ENCODE measurements around the gene ARSJ.

The ARSJ gene

DNA sequence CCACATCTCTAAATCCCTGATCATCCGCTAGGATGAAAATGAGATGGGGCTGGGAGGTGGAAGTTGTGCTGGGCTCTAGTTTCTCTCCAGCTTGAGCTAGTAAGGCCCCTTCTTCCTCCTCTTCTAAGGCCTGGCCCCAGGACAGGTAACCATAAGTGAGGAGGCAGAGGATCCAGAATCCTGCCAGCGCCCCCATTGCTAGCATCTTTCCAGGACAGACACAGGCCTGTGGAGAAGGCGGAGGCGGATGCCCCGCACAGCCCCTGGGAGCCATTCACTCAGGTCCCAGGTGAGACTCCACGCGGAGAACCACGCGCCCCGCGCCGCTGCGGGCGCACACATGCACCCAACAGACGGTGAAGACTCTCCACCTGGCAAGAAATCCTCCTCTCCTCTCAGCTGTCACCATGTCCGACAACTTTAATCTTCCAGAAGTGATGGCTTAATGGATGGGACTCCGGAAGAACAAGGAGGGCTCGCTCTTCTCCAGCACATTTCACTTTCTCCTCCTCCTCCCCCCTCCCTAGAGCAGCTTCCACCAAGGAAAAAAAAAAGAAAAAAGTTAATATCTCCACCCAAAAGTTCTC is 793 bp downstream of the ARSJ start:
- H4K8ac ChIP-seq (ENCODE audit: low read length), result no peak overlapping the region
- peak overlapping the region; percentile 95 for H3K9ac ChIP-seq (ENCODE audit: low read length)
- peak overlapping the region; percentile 72 for H3K4me2 ChIP-seq (ENCODE audit: low read length, poor library complexity, severe bottlenecking)
- peak overlapping the region; percentile 95 for H3K27ac ChIP-seq (ENCODE audit: low read length, poor library complexity, severe bottlenecking)
- H3K4ac ChIP-seq (ENCODE audit: low read depth in 1 of 2, low read length in 2 of 2), result peak overlapping the region; percentile 37 to 54
- peak overlapping the region; percentile 97 for H2BK5ac ChIP-seq (ENCODE audit: low read depth, low read length, poor library complexity, severe bottlenecking)
- peak overlapping the region; percentile 67 for H3K18ac ChIP-seq (ENCODE audit: low read depth in 1 of 2, low read length in 2 of 2)
- H2BK12ac ChIP-seq (ENCODE audit: low read length in 2 of 2), result peak overlapping the region in 1 of 2 experiments; percentile 37
- peak overlapping the region in 1 of 2 experiments; percentile 16 for H3K23ac ChIP-seq (ENCODE audit: low read length in 2 of 2)
- H3K14ac ChIP-seq (ENCODE audit: low read length in 2 of 2), result peak overlapping the region in 1 of 2 experiments; percentile 53
- no peaks in the 10 kb centered on the region for H3K36me3 ChIP-seq (ENCODE audit: control insufficient read depth in 1 of 2, insufficient read depth in 2 of 2, low read depth in 1 of 2, low read length in 2 of 2)
- peak overlapping the region; percentile 89 to 97 for H3K4me3 ChIP-seq (ENCODE audit: insufficient read depth in 1 of 2, low read depth in 1 of 2, low read length in 2 of 2)
- H3K79me1 ChIP-seq (replicated peaks; ENCODE audit: low read length, poor library complexity, severe bottlenecking), result peaks cover 6% of the 10 kb centered on the region
- DNase-seq, result no peak
- no peaks in the 10 kb centered on the region for H3K27me3 ChIP-seq (ENCODE audit: control insufficient read depth in 1 of 2, insufficient read depth in 1 of 2, low read length in 2 of 2)
- WGBS, result 3% methylated on average over 9 of the region's 18 CpGs
- no peak overlapping the region for H2AK5ac ChIP-seq (ENCODE audit: low read length, severe bottlenecking)
- peak overlapping the region; percentile 98 for H2BK120ac ChIP-seq (ENCODE audit: low read depth, low read length)
- peak overlapping the region; percentile 8 for H4K91ac ChIP-seq (ENCODE audit: low read length)
- H3K4me1 ChIP-seq (ENCODE audit: control insufficient read depth, insufficient read depth, low read depth, low read length), result no peaks in the 10 kb centered on the region
- no peak overlapping the region for H2AFZ ChIP-seq (ENCODE audit: low read depth, low read length)
- no peaks in the 10 kb centered on the region for H3K9me3 ChIP-seq (ENCODE audit: control insufficient read depth, low read length)
- H2BK15ac ChIP-seq (ENCODE audit: low read depth, poor library complexity, severe bottlenecking), result peak overlapping the region; percentile 69

DNA sequence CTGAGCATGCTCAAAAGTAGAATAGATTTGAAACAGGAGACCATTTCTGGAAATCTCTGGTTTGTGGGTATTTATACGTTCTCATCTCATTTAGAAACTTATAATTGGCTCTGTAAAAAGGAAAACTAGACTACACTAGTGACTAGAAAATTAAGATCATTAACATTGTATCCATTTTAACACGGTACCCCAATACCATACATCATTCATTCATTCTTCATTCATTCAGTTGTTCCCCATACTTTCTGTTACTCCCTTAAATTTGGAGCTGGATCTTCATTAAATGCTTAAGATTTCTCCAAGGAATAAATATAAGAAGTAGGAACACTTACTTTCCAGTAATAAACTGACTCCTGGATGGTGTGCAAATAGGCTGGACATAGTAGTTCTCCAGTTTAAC is 1.3 kb downstream of the ARSJ start:
- 14% methylated on average over 1 of the region's 2 CpGs for WGBS
- no peak overlapping the region for H2BK120ac ChIP-seq (ENCODE audit: low read depth, low read length)
- H3K27ac ChIP-seq (ENCODE audit: low read length, poor library complexity, severe bottlenecking), result peak overlapping the region; percentile 95
- H3K4me3 ChIP-seq (ENCODE audit: insufficient read depth in 1 of 2, low read depth in 1 of 2, low read length in 2 of 2), result peak overlapping the region in 1 of 2 experiments; percentile 97
- H2AK5ac ChIP-seq (ENCODE audit: low read length, severe bottlenecking), result no peak overlapping the region
- H2AFZ ChIP-seq (ENCODE audit: low read depth, low read length), result no peak overlapping the region
- no peak overlapping the region for H3K4me2 ChIP-seq (ENCODE audit: low read length, poor library complexity, severe bottlenecking)
- H3K18ac ChIP-seq (ENCODE audit: low read depth in 1 of 2, low read length in 2 of 2), result no peak overlapping the region
- no peaks in the 10 kb centered on the region for H3K36me3 ChIP-seq (ENCODE audit: control insufficient read depth in 1 of 2, insufficient read depth in 2 of 2, low read depth in 1 of 2, low read length in 2 of 2)
- no peak for DNase-seq
- no peak overlapping the region for H4K8ac ChIP-seq (ENCODE audit: low read length)
- H3K4me1 ChIP-seq (ENCODE audit: control insufficient read depth, insufficient read depth, low read depth, low read length), result no peaks in the 10 kb centered on the region
- H2BK15ac ChIP-seq (ENCODE audit: low read depth, poor library complexity, severe bottlenecking), result no peak overlapping the region
- peaks cover 6% of the 10 kb centered on the region for H3K79me1 ChIP-seq (replicated peaks; ENCODE audit: low read length, poor library complexity, severe bottlenecking)
- no peak overlapping the region for H3K23ac ChIP-seq (ENCODE audit: low read length in 2 of 2)
- H3K27me3 ChIP-seq (ENCODE audit: control insufficient read depth in 1 of 2, insufficient read depth in 1 of 2, low read length in 2 of 2), result no peaks in the 10 kb centered on the region
- H3K9ac ChIP-seq (ENCODE audit: low read length), result peak overlapping the region; percentile 95
- H3K14ac ChIP-seq (ENCODE audit: low read length in 2 of 2), result no peak overlapping the region
- no peak overlapping the region for H3K4ac ChIP-seq (ENCODE audit: low read depth in 1 of 2, low read length in 2 of 2)
- no peak overlapping the region for H4K91ac ChIP-seq (ENCODE audit: low read length)
- no peak overlapping the region for H2BK12ac ChIP-seq (ENCODE audit: low read length in 2 of 2)
- no peak overlapping the region for H2BK5ac ChIP-seq (ENCODE audit: low read depth, low read length, poor library complexity, severe bottlenecking)
- H3K9me3 ChIP-seq (ENCODE audit: control insufficient read depth, low read length), result no peaks in the 10 kb centered on the region

DNA sequence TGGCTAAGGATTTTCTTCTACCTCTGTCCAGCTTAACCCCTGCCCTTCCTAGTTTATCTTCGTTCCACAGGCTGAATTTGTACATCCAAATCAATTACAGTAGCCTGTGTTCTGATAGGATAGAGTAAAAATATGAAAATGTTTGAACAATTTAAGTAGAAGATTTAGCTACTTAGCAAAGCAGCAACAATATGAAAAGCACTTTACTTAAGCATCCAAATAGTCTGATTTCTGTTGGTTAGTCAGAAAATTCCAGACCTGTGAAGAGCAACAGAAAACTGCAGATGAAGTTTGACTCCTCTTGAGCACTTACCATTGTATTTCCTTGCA is 2.0 kb downstream of the ARSJ start:
- H3K27ac ChIP-seq (ENCODE audit: low read length, poor library complexity, severe bottlenecking), result peak overlapping the region; percentile 69
- H3K18ac ChIP-seq (ENCODE audit: low read depth in 1 of 2, low read length in 2 of 2), result no peak overlapping the region
- no peaks in the 10 kb centered on the region for H3K36me3 ChIP-seq (ENCODE audit: control insufficient read depth in 1 of 2, insufficient read depth in 2 of 2, low read depth in 1 of 2, low read length in 2 of 2)
- no peak overlapping the region for H4K91ac ChIP-seq (ENCODE audit: low read length)
- no peak overlapping the region for H2AK5ac ChIP-seq (ENCODE audit: low read length, severe bottlenecking)
- peak overlapping the region; percentile 53 for H3K4me2 ChIP-seq (ENCODE audit: low read length, poor library complexity, severe bottlenecking)
- H3K9me3 ChIP-seq (ENCODE audit: control insufficient read depth, low read length), result no peaks in the 10 kb centered on the region
- H3K4me3 ChIP-seq (ENCODE audit: insufficient read depth in 1 of 2, low read depth in 1 of 2, low read length in 2 of 2), result peak overlapping the region; percentile 32 to 97
- H3K9ac ChIP-seq (ENCODE audit: low read length), result peak overlapping the region; percentile 95
- H3K4me1 ChIP-seq (ENCODE audit: control insufficient read depth, insufficient read depth, low read depth, low read length), result no peaks in the 10 kb centered on the region
- DNase-seq, result peak; percentile 40
- no peak overlapping the region for H3K23ac ChIP-seq (ENCODE audit: low read length in 2 of 2)
- H2AFZ ChIP-seq (ENCODE audit: low read depth, low read length), result no peak overlapping the region
- no peak overlapping the region for H3K14ac ChIP-seq (ENCODE audit: low read length in 2 of 2)
- peaks cover 6% of the 10 kb centered on the region for H3K79me1 ChIP-seq (replicated peaks; ENCODE audit: low read length, poor library complexity, severe bottlenecking)
- peak overlapping the region; percentile 19 for H2BK120ac ChIP-seq (ENCODE audit: low read depth, low read length)
- H2BK15ac ChIP-seq (ENCODE audit: low read depth, poor library complexity, severe bottlenecking), result no peak overlapping the region
- H2BK12ac ChIP-seq (ENCODE audit: low read length in 2 of 2), result no peak overlapping the region
- H3K4ac ChIP-seq (ENCODE audit: low read depth in 1 of 2, low read length in 2 of 2), result no peak overlapping the region
- H2BK5ac ChIP-seq (ENCODE audit: low read depth, low read length, poor library complexity, severe bottlenecking), result no peak overlapping the region
- WGBS, result no CpG with 5 or more reads among the region's 1 CpG
- no peak overlapping the region for H4K8ac ChIP-seq (ENCODE audit: low read length)
- no peaks in the 10 kb centered on the region for H3K27me3 ChIP-seq (ENCODE audit: control insufficient read depth in 1 of 2, insufficient read depth in 1 of 2, low read length in 2 of 2)

DNA sequence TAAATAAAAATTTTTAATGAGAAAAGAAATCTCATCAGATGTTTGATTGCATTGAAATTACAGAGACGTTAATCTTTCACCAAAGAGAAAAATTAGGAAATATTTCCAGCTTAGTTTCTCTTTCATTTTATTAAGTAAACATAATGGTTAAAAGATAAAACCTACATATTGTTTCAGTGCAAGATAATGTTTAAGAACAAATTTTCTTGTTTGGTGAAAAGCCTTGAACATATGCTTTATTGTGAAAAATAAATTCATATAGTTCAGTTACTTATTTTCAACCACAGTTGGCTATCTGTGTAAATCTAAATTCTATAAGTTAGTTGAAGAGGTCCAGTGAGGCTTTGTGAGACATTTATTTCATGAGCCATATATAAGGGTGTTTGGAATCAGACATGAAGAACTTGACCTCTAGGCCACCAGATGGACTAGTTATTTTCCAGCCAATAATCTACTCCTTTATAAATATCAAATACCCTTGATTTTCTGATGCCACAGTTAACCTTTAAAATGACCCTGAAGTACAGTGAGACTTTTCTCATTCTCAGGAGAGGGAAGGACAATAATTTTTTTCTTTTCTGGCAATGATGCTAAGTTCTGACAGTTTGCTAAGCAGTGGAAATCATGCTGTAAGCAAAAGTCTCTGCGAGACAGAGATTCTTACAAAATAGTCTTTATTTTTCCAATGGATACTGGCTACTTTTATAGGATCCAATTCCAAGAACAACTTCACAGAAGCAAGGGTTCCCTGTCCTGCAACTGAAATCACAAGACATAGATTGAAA is 2.5 kb downstream of the ARSJ start:
- H3K4me1 ChIP-seq (ENCODE audit: control insufficient read depth, insufficient read depth, low read depth, low read length), result peaks cover under 1% of the 10 kb centered on the region
- H2BK15ac ChIP-seq (ENCODE audit: low read depth, poor library complexity, severe bottlenecking), result no peak overlapping the region
- peak overlapping the region in 1 of 2 experiments; percentile 97 for H3K4me3 ChIP-seq (ENCODE audit: insufficient read depth in 1 of 2, low read depth in 1 of 2, low read length in 2 of 2)
- peak overlapping the region; percentile 19 for H2BK120ac ChIP-seq (ENCODE audit: low read depth, low read length)
- H3K23ac ChIP-seq (ENCODE audit: low read length in 2 of 2), result no peak overlapping the region
- H4K8ac ChIP-seq (ENCODE audit: low read length), result no peak overlapping the region
- H3K18ac ChIP-seq (ENCODE audit: low read depth in 1 of 2, low read length in 2 of 2), result no peak overlapping the region
- 38% methylated on average over 1 of the region's 2 CpGs for WGBS
- peak overlapping the region; percentile 95 for H3K9ac ChIP-seq (ENCODE audit: low read length)
- no peak overlapping the region for H3K14ac ChIP-seq (ENCODE audit: low read length in 2 of 2)
- peak overlapping the region; percentile 69 for H3K27ac ChIP-seq (ENCODE audit: low read length, poor library complexity, severe bottlenecking)
- H3K36me3 ChIP-seq (ENCODE audit: control insufficient read depth in 1 of 2, insufficient read depth in 2 of 2, low read depth in 1 of 2, low read length in 2 of 2), result peaks cover 0 to 2% of the 10 kb centered on the region in 2 experiments
- no peak overlapping the region for H3K4ac ChIP-seq (ENCODE audit: low read depth in 1 of 2, low read length in 2 of 2)
- DNase-seq, result peak; percentile 47
- no peaks in the 10 kb centered on the region for H3K27me3 ChIP-seq (ENCODE audit: control insufficient read depth in 1 of 2, insufficient read depth in 1 of 2, low read length in 2 of 2)
- H3K4me2 ChIP-seq (ENCODE audit: low read length, poor library complexity, severe bottlenecking), result peak overlapping the region; percentile 53
- H3K9me3 ChIP-seq (ENCODE audit: control insufficient read depth, low read length), result no peaks in the 10 kb centered on the region
- no peak overlapping the region for H2BK12ac ChIP-seq (ENCODE audit: low read length in 2 of 2)
- no peak overlapping the region for H4K91ac ChIP-seq (ENCODE audit: low read length)
- no peak overlapping the region for H2BK5ac ChIP-seq (ENCODE audit: low read depth, low read length, poor library complexity, severe bottlenecking)
- H2AFZ ChIP-seq (ENCODE audit: low read depth, low read length), result no peak overlapping the region
- H3K79me1 ChIP-seq (replicated peaks; ENCODE audit: low read length, poor library complexity, severe bottlenecking), result peaks cover 4% of the 10 kb centered on the region
- no peak overlapping the region for H2AK5ac ChIP-seq (ENCODE audit: low read length, severe bottlenecking)
